NCI-H146 treated with DMSO at 0.1 percent for 48 hours (cell line): ENCODE measurements around the gene ZNF141.
"Not testable (repeated sequence)": the region's sequence is repeated elsewhere in the genome, so short reads cannot be mapped to it uniquely, and the experiment has no call there.

Source experiments
- DNase-seq: peaks from one replicate; lab custom pipeline; 2025; ENCODE audit not compliant: unreplicated experiment; lab: John Stamatoyannopoulos, UW

Gene ZNF141

DNA sequence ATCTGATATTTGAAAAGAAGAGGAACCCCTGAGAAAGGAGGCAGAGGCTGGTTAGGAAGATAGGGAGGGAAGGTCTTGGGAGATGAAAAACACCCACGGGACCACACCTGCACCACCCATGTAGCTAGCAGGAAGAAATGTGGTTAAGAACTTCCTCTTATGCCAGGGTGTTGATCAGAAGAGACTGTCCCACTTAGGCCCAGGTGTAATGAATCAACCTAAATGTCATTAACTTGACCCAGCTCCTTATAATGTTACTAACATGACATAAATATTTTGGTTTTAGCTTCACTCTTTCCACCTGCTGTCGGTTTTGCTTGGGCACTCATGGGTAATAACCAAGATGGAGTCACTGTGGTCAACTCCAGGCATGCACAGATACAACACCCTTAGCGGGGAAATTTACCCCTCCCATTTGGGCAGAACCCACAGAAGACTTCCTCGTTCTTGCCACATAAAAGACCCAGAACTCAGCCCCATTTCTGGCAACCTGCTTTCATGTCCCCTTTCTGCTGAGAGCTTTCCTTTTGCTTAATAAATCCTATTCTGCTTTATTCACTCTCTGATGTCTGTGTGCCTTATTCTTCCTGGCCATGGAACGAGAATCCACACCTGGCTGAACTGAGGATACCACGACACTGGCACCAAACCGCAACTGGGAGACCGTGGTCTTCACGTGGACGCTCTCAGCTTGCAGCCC lies 46.8 kb downstream of the ZNF141 start:
- DNase-seq = no peak

DNA sequence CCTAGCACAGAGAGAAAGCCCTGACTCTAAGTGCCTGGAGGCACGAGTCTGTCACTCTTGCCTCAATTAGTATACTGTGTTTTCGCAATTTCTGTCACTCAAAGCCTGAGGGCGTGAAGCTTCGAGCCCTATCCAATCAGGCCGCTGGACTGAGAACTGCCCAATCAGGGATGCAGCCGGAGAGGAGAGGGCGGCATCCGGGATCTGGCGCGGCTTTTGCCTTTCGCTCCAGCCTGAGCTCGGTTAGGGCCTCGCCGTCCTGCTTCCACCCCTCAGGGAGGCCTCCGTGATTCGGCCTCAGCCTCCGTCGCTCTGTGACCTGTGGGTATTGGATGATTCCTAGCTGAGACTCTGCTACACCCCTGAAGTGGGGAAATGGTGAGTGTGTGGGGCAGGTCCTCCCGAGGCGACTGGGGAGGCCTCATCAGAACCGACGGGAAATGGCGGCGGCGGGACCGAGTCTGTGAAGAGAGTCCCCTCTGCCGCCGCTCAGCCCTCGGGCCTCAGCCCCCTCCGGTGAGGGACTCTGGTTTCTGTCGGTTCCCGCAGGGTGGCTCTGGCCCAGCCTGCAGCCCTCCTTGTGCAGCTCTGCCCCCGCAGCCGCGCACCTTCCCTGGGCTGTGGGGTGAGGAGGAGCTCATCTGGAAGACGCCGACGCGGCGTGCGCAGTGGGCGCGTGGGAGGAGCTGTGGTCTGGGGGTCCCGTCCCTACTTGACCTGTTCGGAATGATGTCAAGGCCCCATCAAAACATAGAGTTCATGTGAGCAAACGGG lies 48.5 kb downstream of the ZNF141 start:
- no peak for DNase-seq

DNA sequence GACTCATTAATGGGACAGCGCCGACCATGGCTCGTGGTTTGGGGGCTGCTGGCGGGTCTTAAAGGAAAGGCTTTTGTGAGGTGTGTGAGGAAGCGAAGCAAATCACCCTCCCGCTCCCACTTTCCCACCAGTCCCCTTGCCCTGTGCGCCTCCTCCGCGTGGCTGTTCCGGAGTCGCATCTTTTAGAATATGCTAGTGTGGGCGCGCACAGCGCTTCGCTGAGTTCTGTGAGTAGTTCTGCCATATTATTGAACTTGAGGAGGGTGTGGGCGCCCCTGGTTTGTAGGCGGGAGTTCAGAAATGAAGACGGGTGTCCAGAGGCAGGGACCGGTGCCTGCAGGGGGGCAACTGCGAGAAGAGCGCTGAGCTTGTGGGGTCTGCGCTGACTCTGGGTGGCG lies 49.1 kb downstream of the ZNF141 start:
- no peak for DNase-seq

DNA sequence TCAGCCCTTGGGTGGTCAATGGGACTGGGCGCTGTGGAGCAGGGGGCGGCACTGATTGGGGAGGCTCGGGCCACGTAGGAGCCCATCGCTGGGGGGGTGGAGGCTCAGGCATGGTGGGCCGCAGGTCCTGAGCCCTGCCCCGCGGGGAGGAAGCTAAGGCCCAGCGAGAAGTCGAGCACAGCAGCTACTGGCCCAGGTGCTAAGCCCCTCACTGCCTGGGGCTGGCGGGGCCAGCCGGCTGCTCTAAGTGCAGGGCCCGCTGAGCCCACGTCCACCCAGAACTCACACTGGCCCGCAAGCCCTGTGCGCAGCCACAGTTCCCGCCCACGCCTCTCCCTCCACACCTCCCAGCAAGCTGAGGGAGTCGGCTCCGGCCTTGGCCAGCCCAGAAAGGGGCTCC lies 66.4 kb downstream of the ZNF141 start:
- DNase-seq = no peak

DNA sequence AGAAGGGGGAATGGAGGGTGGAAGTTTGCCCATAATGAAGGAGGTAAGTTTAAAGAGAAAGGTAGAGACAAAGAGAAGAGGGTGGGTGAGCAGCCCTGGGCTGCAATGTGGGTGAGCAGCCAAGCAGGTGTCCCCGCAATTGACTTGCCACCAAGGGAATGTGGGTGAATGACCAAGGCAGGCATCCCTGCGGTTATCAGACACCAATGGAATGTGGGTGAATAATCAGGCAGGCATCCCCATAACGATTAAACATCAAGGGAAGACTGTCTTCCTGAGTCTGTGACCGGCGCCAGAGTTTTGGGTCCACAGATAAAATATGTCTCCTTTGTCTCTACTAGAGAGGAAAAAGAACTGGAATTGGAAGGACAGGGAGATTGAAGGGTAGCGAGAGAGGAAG lies 70.7 kb downstream of the ZNF141 start:
- DNase-seq = not testable (repeated sequence)

DNA sequence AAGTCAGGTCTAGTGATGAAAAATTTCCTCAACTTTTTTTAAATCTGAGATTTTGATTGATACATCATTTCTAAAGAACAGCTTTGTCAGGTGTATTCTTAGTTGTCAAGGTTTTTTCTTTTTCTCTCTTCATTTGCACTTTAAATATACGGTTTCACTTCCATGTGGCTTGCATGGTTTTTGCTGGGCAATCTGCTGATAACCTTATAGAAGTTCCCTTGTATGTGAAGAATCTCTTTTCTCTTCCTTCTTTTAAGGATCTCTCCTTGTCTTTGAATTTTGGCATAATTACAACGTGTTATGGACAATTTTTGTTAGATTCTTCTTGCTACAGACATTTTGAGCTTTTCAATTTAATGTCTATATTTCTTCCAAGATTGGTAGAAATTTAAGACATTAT lies 85.0 kb downstream of the ZNF141 start:
- DNase-seq = no peak
